NCI-H510A (cell line): ENCODE data around the gene SRGAP3.

Source experiments
- DNase-seq: peaks from one replicate; lab custom pipeline; 2025; lab: John Stamatoyannopoulos, UW

SRGAP3 gene

DNA sequence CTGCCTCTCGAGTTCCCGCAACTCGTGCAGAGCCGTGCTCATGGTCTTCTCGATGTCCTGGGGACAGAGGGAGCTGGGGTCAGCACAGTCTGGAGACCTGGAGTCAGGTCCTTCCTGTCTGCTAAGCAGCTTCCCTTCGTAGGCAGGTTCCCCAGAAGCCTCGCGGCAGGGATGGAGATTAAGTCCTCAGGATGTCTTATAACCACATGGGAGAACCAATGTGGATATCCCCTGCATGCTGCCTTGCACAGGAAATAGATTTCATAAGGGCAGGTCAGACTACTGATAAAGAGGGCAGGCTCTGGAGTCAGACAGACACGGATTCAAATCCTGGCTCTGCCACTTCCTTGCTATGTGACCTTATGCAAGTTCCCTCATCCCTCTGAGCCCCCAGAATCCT lies 263.6 kb downstream of the SRGAP3 start:
- DNase-seq: no peak

DNA sequence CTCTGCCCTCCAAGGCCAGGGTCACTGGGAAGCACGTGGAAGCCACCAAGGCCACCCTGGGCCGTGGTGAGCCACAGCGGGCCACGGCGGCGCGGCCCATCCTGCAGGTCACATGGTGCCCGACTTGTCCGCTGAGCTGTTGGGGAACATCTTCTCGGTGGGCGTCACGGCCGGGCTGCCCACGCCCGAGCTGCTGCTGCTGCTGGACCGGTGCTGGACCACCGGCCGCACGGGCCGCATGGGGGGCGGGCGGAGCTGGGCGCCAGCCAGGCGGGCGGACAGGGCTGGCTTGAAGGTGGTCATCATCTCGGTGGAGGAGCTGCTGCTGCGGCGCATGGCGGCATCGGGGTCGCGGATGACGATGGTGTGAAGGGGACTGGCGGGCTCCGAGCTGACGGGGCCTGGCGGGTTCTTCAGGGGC lies 264.0 kb downstream of the SRGAP3 start:
- DNase-seq: no peak

DNA sequence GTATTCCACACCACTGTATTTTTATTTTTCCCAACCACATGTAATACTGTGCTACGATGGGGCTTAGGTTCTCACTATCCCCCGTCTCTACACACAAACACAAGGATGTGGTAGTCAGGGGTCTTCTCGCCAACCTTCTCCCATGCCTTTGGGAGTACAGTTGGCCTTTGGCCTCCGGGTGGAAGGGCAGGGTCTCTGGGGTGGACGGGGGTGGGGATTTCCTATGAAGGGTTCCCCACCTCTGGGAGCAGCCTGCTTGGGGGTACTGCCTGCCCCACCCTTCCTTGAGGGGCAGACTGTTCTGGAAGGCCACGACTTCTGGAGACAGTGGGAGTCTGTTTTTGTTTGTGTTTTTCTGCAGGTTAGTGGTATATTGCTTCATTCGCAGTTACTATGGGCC lies 264.9 kb downstream of the SRGAP3 start:
- no peak for DNase-seq

DNA sequence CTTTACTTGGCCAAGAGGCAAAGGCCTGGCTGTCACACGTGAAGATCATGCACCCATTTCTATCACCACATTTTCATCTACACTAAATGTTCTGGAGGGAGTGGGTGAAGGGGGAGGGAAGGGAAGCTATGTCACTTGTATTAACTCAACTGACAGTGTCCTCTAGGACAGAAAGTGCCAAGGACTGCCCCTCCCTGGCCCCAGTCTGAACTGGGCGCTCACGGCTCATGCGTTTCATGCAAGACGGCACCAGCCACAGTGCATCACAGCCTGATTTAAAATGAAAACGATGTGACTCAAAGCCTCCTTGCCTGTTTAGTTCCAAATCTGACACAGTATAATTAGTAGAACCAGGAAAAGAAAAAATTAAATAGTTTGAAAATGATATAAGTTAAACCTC lies 265.4 kb downstream of the SRGAP3 start:
- no peak for DNase-seq

DNA sequence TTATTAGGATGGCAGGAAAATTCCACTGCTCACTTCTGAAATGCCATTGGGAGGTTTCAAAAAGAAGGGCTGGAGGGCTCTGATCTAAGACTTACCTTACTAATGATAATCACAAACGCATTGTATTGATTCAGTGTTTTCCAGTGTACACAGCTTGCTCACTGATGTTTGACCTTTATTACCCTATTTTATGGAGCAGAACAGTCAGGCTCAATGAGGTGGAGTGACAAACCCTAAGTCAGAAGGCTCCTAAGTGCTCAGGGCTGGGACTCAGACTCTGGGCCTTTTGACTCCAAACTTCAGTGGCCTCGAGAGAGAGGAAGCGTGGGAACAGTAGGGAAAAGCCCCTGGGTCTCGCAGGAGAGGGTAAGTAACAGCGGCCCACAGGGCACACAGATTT lies 265.9 kb downstream of the SRGAP3 start:
- DNase-seq: no peak

DNA sequence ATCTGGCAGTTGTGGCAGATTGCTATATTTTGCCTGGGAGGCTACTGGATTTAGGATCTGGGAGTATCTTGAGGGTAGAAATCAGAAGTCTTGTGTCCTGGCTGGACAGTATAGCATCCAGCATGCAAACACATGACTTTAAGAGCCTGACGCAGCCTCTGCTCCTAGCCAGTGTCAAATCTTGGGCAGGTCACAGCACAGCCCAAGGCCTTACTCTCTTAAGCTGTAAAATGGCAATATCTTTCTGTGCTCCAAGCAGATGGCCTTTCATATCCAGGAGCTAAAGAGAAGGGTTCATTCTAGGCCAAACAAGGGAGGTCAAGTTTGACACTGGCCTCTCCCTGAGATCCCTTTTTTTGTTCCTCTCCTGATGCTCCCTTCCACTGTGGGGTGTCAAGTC lies 266.4 kb downstream of the SRGAP3 start:
- DNase-seq: no peak

DNA sequence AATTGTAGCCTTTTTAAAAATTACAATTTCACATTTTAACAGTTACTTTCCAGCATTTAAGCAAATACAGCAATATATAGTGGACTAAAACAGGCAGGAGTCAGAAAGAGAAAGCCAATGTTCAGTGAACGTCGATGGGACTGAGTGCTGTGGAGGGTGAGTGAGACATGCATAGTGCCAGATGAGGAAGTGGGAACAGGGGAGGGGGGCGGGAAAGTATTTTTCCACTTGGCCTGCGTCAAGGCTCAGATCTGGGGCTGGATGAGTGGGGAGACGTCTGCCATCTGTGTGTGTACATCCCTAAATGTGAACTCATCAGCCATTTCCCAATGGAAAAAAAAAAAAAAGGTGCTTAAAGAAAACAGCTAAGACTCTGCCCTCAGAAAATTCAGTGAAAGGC lies 266.9 kb downstream of the SRGAP3 start:
- no peak for DNase-seq

DNA sequence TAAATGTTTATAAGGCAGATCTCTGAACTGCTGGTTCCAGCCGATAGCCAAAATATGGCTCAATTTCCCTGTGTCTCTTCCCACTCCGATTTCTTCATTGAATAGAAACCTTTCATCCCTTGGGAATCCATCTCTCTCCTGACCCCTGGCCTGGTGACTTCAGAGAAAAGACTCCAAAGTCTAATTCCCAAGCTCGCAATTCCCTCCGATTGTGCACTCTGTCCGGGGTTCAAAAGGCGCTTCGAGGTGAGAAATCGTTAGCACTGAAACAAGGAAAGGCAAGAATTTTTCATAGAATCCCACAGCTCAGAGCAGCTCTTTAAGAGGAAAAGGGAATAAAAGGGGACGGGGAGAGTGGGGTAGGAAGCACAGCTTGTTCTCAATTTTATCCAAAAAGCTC lies 267.7 kb downstream of the SRGAP3 start:
- no peak for DNase-seq

DNA sequence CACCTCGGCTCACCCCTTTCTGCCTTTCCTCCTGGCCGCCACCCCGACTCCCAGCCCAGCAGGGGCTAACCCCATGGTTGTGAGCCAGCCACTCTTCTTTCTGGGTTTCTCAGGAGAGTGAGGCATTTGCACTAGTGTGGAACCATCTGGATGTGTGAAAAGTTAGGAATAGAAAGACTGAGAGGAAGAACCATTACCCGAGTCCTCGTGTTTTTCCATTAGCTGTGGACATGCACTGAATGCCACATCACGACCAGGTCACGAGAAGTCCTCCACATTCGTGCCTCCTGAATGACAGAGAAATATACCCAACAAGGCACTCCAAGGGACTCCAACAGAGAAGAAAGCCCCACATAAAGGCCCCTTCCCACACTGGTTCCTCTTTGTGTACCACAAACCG lies 268.1 kb downstream of the SRGAP3 start:
- DNase-seq: no peak

DNA sequence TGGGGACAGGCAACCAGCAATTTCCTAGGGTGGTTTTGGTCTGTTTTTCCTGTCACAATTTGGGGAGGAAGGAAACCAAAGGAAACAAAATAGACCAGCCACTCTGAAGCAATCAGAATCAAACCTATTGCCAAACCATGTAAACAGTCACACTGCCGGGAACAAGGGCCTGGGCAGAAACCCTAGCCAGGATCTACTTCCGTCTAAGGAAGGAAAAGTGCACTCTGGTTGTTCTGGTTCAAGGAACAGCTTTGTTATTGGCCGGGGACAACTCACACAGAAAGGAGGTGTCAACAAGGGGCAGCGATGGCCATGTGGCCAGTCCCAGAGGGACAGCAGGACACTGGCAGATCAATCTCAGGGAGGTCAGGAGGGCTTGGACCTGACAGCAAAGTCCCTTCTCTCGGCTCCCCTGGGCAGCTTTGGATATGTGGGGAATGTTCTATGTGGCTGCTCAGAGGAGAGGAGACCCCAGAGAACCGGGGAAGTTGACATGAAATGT lies 268.6 kb downstream of the SRGAP3 start:
- no peak for DNase-seq

DNA sequence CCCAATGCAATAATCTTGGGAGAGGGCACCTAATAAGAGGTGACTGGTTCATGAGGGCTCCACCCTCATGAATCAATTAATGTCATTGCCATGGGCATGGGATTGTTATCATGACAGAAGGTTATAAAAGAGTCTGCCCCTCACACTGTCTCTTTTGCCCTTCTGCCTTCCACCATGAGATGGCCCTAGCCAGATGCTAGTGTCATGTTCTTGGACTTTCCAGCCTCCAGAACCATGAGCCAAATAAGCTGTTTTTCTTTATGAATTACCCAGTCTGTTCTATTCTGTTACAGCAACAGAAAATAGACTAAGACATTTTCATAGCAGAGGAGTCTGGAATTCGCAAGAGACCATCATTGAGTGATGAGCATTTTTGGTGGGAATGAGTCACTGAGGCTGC lies 270.2 kb downstream of the SRGAP3 start:
- no peak for DNase-seq

DNA sequence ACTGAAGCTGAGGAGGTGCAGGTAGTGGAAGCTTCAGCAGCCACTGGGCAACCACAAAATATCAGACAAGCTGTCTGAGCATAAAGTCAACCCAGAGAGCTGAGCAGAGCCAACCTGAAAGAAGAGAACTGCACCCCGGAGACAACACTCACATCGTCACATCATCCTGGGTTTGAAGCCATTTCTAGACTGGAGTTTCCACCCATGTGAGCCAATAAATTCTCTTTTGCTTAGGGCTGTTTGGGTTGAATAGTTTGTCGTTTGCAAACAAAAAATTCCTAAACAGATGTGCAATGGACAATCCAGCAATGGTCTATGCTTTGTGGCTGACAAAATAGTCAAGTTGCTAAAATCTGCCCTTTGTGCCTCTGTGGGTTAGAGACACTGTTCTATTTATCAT lies 270.9 kb downstream of the SRGAP3 start:
- no peak for DNase-seq

DNA sequence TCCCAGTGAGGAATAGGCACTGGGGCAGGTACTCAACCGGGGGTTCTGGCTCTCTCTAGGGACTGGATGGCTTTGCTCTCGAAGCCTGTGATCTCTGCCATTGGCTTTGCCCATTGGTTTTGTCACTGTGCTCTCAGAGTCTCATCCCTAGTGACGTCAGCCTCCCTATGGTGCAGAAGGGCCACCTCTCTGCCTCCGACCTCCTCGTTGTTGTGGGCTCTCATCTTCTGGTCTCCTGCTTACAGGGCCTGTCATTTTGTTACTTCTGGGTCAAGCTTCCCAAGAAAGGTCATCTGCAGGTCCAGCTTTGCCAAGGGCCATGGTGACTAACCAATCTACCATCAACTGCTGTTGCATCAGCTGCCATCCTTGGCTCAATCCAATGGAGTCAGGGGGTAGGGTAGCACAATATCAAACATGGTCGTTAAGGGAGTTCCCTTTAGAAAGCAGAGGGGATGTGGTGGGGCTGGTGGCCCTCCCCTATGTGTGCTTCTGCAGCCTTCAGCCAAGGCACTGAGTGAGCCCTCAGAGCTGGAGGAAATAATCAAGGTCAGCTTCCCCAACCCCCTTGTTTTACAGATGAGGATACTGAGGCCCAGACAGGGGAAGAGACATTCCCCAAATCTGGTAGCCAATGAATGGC lies 272.8 kb downstream of the SRGAP3 start:
- DNase-seq: no peak

DNA sequence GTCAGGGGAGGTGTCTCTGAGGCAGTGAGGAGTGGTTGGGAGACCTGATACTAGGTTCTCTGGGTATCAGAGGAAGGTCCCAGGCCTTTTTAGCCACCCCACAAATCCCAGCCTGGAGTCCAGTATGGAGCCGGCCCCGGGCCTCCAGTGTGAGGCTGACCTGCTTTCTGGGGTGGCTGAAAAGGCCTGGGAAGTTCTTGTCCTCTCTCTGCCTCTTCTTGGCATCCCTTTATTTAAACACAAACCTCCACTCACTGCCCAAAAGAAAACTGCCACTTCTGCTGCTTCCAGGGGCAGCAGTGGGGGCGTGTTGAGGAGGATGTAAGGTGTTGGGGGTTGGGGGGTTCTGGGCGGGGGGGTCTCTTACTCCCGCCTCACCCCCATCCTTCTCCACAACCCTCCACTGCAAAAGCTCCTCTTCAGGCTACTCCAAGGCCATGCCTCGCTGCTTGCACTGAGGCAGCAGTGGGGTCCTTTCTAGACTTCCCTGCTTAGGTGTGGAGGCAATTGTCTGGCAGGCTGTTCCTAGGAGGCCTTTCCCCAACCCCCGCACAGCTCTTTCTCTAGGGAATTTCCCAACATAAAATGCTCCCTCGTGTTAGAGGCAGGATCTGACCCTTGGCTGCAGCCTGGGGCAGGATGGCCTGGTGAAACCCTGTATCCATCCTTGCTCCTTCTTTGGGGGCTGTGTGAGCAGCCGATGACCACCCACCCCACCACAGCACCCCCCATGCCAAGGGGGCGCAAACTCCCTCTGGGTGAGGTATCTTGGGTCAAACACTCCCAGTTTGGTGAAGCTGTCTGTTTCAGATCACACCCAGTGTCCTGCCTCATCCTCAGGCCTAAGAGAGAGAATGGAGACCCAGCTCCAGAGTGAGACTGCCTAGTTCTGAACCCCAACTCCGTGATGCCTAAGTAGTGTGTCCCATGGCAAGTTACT lies 274.1 kb downstream of the SRGAP3 start:
- DNase-seq: no peak

DNA sequence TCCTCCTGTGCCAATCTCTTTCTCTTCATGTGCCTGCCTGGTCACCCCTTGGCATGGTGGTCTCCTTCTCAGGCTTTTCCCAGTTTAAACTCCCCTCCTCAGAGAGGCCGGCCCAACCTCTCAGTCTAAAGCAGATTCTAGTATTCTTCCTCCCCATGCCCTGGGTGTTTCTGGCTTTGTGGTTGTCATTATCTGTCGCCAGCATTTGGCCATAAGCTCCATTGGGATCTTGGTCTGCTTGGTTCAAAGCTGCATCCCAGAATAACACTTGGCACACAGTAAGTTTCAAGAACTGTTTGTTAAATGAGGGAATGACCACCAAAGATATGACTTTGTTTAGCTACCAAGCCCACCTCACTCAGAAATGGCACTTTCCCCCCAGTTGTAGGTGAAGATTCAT lies 275.0 kb downstream of the SRGAP3 start:
- no peak for DNase-seq

DNA sequence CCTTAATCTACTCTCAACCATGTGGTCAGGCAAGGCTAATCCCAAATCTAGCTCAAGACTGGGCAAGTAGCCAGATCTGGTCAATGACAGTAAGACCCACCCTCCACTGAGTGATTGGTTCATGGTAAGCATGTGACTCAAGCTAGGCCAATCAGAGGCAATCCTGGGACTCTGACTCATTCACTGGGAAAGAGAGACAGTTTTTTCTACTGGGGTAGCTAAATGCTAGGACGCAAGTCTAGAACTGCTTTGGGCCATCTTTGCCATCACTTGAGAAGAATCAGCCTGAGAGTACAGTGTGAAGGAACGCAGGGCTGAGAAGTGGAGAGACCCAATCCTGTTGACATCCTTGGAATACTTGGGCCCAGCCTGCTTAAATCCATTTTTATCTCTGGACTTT lies 276.8 kb downstream of the SRGAP3 start:
- DNase-seq: no peak

DNA sequence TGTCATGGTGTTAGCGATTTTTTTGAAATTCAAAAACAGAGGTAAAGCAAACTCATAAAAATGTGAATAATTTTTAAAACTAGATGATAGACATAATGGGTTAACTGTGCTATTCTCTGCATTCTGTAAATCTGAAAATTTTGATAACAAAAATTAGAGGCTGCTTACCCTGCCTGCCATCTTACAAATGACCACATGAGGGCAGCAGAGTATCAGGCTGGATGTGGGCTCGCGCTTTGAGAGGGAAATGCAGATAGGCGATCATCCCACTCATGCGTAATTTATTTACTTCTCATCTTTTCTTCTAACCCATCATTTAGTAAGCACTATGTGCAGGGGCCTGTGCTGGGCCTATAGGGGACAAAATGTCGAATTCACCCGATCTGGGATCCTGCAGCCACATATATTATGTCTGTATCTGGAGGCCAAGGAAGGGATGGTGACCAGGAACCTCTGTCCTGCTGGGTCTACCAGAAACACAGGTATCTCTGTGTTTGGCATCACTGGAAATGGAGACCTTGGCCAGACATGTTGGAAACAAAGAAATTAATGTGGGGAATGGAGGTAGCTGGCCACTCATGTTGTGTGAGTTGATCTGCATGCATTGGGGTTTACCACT lies 278.4 kb downstream of the SRGAP3 start:
- no peak for DNase-seq

DNA sequence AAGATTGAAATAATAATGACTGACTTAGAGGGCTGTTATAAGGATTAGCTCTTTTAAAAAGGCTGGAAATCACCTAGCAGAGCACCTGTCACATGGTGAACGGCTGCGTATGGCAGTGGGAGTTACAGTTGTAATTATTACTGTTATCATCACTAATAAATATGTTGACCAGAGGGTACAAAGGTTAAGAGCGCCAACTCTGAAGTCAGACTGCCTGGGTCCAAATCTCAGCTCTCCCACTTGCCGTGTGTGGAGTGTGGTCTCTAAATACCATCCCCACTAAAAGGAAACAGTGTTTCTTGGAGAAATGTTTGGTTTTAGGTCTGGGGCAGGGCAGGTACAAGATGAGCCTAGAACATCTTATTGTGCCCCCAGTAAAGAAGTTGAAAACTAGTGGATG lies 280.2 kb downstream of the SRGAP3 start:
- DNase-seq: no peak

DNA sequence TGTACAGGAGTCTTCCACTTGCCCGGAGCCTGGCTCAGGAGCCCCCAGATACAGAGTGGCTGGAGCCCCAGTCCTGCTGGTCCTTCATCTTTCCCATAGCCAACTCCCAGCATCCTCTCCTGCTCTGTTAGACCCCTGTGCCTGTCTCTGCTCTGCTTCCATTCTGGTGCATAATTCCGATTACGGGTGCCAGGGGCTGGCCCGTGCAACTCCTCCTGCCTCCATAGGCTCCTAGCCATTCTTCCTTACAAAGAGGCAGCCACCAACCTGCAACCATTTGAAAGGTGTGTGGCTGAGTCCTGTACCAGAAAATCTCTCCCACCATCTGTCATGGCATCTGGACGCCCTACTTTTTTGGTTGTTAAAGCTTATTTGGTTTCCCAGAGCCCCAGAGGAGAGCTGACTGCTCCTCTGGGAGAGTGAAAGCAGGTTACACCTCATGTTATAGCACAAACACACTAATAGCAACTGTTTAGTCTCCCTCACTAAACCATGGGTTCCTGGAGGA lies 281.0 kb downstream of the SRGAP3 start:
- no peak for DNase-seq

DNA sequence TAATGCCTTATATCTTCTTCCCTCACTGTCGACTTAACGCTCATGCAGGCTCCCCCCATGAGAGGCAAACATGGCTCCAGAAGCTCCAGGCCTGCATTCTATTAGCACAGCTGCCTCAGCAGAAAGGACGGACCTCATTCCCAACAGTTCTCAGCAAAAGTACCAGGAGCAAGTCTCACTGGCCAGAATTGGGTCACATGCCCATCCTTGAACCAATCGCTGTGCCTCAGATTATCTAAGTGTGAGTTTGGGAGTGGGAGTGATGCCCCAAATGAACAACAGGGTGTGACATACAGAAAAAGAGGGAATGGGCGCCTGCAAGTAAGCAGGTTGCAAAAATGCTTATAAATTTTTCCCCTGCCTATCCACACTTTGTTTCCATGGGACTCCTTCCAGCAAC lies 281.9 kb downstream of the SRGAP3 start:
- no peak for DNase-seq

DNA sequence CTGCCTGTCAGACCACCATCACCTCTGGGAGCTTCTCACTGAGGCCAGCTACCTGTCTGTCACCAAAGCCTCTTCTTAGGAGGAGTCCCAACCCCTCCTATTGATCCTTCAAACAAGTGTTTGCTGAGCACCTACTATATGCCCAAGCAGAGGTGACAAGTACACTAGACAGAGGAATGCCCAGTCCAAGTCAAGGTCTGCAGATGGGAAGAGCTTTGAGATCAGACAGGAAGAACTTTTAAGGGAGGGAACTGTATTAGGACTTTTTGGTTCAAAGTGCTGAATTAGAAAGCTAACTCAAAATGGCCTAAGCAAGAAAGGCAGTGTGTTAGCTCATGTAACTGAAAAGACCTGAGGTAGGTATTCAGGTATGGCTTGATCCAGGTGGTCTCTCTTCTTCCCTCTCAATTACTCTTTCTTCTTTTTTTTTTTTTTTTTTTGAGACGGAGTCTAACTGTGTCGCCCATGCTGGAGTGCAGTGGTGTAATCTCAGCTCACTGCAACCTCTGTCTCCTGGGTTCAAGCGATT lies 282.6 kb downstream of the SRGAP3 start:
- no peak for DNase-seq

DNA sequence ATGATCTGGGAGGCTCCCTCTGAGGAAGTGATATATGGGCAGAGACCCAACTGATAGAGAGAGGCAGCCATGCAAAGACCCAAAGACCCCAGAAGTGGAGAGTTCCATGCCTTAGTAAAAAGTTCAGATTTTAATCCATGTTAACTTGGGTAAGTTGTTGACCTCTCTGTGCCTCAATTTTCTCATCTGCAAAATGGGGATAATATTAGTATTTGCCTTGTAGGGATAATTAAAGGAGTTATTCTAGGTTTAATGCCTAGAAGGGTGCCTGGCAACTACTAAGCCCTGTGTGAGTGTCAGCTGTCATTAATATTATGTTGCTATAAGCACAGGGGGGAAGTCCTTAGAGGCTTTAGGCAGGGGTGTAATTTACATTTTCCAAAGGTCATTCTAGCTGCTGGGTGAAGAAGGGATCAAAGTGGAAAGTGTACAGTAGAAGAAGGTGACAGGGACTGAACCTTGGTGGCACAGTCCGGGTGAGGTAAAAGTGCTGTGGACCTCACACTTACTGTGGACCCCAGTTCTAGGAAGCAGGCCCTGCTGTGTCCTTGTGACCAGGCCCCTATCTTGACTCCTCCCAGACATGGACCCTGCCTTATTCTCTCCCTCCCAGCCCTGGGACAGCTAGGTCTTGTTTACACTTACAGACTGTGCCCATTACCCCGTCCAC lies 283.2 kb downstream of the SRGAP3 start:
- no peak for DNase-seq
